Mesendoderm (in vitro differentiated cells): ENCODE data around the gene CAPZB. TPM values are rescaled to one million over a fixed set of nuclear protein-coding genes. Genes with fewer than 3 reads are reported as not detected.

Source experiments
- DNase-seq: peaks from one replicate; pipeline ENCODE4 v3.0.0; 2013
- H2AK5ac ChIP-seq: 2 replicates; pipeline ENCODE4 v1.6.1; 2013; ENCODE audit warnings: low read length, inconsistent platforms
- H2BK120ac ChIP-seq: 2 replicates; pipeline ENCODE4 v1.6.1; 2013; ENCODE audit warnings: low read depth, mild to moderate bottlenecking, low read length, moderate library complexity, mixed read lengths
- H2BK15ac ChIP-seq: replicated peaks from 2 replicates; pipeline ENCODE4 v1.6.1; 2013; ENCODE audit warnings: low read depth, mild to moderate bottlenecking, moderate library complexity
- H2BK5ac ChIP-seq: 2 replicates; pipeline ENCODE4 v1.6.1; 2013; ENCODE audit warnings: low read length, inconsistent platforms
- H3K18ac ChIP-seq: 2 replicates; pipeline ENCODE4 v1.6.1; 2013; ENCODE audit warnings: mild to moderate bottlenecking, low read length, mixed read lengths
- H3K23ac ChIP-seq: one replicate; pipeline ENCODE4 v1.6.1; 2013; ENCODE audit warnings: low read length
- H3K27ac ChIP-seq: 2 replicates; pipeline ENCODE4 v1.5.1; 2013; ENCODE audit warnings: low read depth, mild to moderate bottlenecking, inconsistent platforms, low read length, moderate library complexity
- H3K27me3 ChIP-seq: 2 replicates; pipeline ENCODE4 v1.6.1; 2013; ENCODE audit warnings: low read length, control low read depth, mild to moderate bottlenecking, inconsistent platforms; ENCODE audit not compliant: insufficient read depth, poor library complexity
- H3K36me3 ChIP-seq: 2 replicates; pipeline ENCODE4 v1.6.1; 2013; ENCODE audit warnings: low read length, inconsistent platforms; ENCODE audit not compliant: control insufficient read depth, insufficient read depth
- H3K4ac ChIP-seq: one replicate; pipeline ENCODE4 v1.6.1; 2013; ENCODE audit warnings: low read depth, mild to moderate bottlenecking, low read length, moderate library complexity
- H3K4me1 ChIP-seq: 2 replicates; pipeline ENCODE4 v1.6.1; 2013; ENCODE audit warnings: low read depth, low read length, inconsistent platforms; ENCODE audit not compliant: control insufficient read depth
- H3K4me2 ChIP-seq: 2 replicates; pipeline ENCODE4 v1.6.1; 2013; ENCODE audit warnings: low read length
- H3K4me3 ChIP-seq: 2 replicates; pipeline ENCODE4 v1.5.1; 2013; ENCODE audit warnings: mild to moderate bottlenecking, low read length
- H3K56ac ChIP-seq: one replicate; pipeline ENCODE4 v1.6.1; 2013; ENCODE audit warnings: low read length
- H3K79me1 ChIP-seq: 2 replicates; pipeline ENCODE4 v1.6.1; 2013; ENCODE audit warnings: low read length, inconsistent platforms
- H3K79me2 ChIP-seq: 2 replicates; pipeline ENCODE4 v1.6.1; 2013; ENCODE audit warnings: mild to moderate bottlenecking, low read length; ENCODE audit not compliant: control insufficient read depth, insufficient read depth
- H3K9ac ChIP-seq: 2 replicates; pipeline ENCODE4 v1.6.1; 2013; ENCODE audit warnings: low read length, inconsistent platforms
- H4K5ac ChIP-seq: one replicate; pipeline ENCODE4 v1.6.1; 2013; ENCODE audit warnings: low read length
- H4K8ac ChIP-seq: one replicate; pipeline ENCODE4 v1.6.1; 2013; ENCODE audit warnings: low read depth, mild to moderate bottlenecking, control low read depth, low read length, moderate library complexity
- WGBS: extraction: QIAGEN DNeasy Blood & Tissue Kit; methylation state at CpG from one replicate; pipeline ENCODE4 v1.1.7; 2013; ENCODE audit warnings: low lambda C conversion rate, missing lambda C conversion rate; ENCODE audit not compliant: insufficient coverage; ENCODE audit errors: extremely low coverage; 5-methylcytosine and 5-hydroxymethylcytosine counted together
- polyA plus RNA-seq, 2 experiments: library from polyadenylated mRNA; stranded (reverse); fragments of 200-250 nt; gene quantifications; one replicate each; pipeline ENCODE4 v1.2.3, GENCODE V29; 2013

The CAPZB gene
- 289 TPM for polyA plus RNA-seq (2013, experiment 1 of 2)
- 292 TPM for polyA plus RNA-seq (2013, experiment 2 of 2)

GRCh38 chr1:19485362-19486187 is at the start of gene CAPZB:
Gene CAPZB (minus strand): TSS chr1:19485539. CDS start chr1:19485438, 101 bp downstream.
- Histone ChIP-seq H3K9ac (peak within 1 kb of the TSS; percentile 99), H3K4me1 (peaks cover 18% of the 10 kb centered on the region), H3K79me2 (peaks cover 45% of the 10 kb centered on the region), H3K56ac (peak within 1 kb of the TSS; percentile 99), H2BK15ac (peak within 1 kb of the TSS; percentile 2), H3K79me1 (peaks cover 22% of the 10 kb centered on the region), H3K4me2 (peak within 1 kb of the TSS; percentile 83), H3K36me3 (no peaks in the 10 kb centered on the region), H2BK5ac (peak within 1 kb of the TSS; percentile 88), H3K4me3 (peak within 1 kb of the TSS; percentile 98), H4K5ac (no peak within 1 kb of the TSS), H4K8ac (peak within 1 kb of the TSS; percentile 88), H3K4ac (peak within 1 kb of the TSS; percentile 86), H3K27ac (peak within 1 kb of the TSS; percentile 99), H3K27me3 (no peaks in the 10 kb centered on the region), H2BK120ac (peak within 1 kb of the TSS; percentile 40), H3K18ac (peak within 1 kb of the TSS; percentile 83), H2AK5ac (peak within 1 kb of the TSS; percentile 91), H3K23ac (peak within 1 kb of the TSS; percentile 97)
- WGBS = no CpG with 5 or more reads among the region's 106 CpGs
- DNase-seq = peak; percentile 94

GRCh38 chr1:19534281-19534680 is 48.9 kb upstream of the CAPZB start:
- WGBS = no CpG with 5 or more reads among the region's 5 CpGs
- no peak overlapping the region for H3K4me2 ChIP-seq
- no peak overlapping the region for H3K4me3 ChIP-seq
- H3K4me1 ChIP-seq = no peaks in the 10 kb centered on the region
- no peak overlapping the region for H4K8ac ChIP-seq
- no peak overlapping the region for H2AK5ac ChIP-seq
- no peak overlapping the region for H3K4ac ChIP-seq
- H3K27me3 ChIP-seq = no peaks in the 10 kb centered on the region
- H4K5ac ChIP-seq = no peak overlapping the region
- no peaks in the 10 kb centered on the region for H3K79me1 ChIP-seq
- H3K36me3 ChIP-seq = no peaks in the 10 kb centered on the region
- H3K79me2 ChIP-seq = no peaks in the 10 kb centered on the region
- H2BK120ac ChIP-seq = no peak overlapping the region
- no peak overlapping the region for H3K23ac ChIP-seq
- no peak overlapping the region for H2BK5ac ChIP-seq
- no peak for DNase-seq
- no peak overlapping the region for H3K56ac ChIP-seq
- no peak overlapping the region for H3K9ac ChIP-seq
- no peak overlapping the region for H3K18ac ChIP-seq
- H3K27ac ChIP-seq = no peak overlapping the region
- H2BK15ac ChIP-seq = no peak overlapping the region

- no peak overlapping the region for H3K4me2 ChIP-seq
- no peak overlapping the region for H2BK120ac ChIP-seq
- WGBS = no CpG with 5 or more reads among the region's 7 CpGs
- H3K79me2 ChIP-seq = no peaks in the 10 kb centered on the region
- no peaks in the 10 kb centered on the region for H3K79me1 ChIP-seq
- H3K4ac ChIP-seq = no peak overlapping the region
- no peak for DNase-seq
- no peak overlapping the region for H3K56ac ChIP-seq
- H2BK15ac ChIP-seq = no peak overlapping the region
- no peak overlapping the region for H4K8ac ChIP-seq
- no peak overlapping the region for H2AK5ac ChIP-seq
- H4K5ac ChIP-seq = no peak overlapping the region
- no peaks in the 10 kb centered on the region for H3K27me3 ChIP-seq
- H3K4me1 ChIP-seq = no peaks in the 10 kb centered on the region
- no peak overlapping the region for H3K4me3 ChIP-seq
- H2BK5ac ChIP-seq = no peak overlapping the region
- H3K23ac ChIP-seq = no peak overlapping the region
- no peak overlapping the region for H3K9ac ChIP-seq
- no peak overlapping the region for H3K27ac ChIP-seq
- no peaks in the 10 kb centered on the region for H3K36me3 ChIP-seq
- H3K18ac ChIP-seq = no peak overlapping the region
These were observed 48.3 kb upstream of the CAPZB start for GRCh38 chr1:19533626-19534025.

- H2BK120ac ChIP-seq = no peak overlapping the region
- no peak overlapping the region for H2BK15ac ChIP-seq
- H3K79me1 ChIP-seq = no peaks in the 10 kb centered on the region
- H2AK5ac ChIP-seq = no peak overlapping the region
- H3K56ac ChIP-seq = no peak overlapping the region
- no peaks in the 10 kb centered on the region for H3K36me3 ChIP-seq
- no peak overlapping the region for H3K4me3 ChIP-seq
- H3K4ac ChIP-seq = no peak overlapping the region
- H4K5ac ChIP-seq = no peak overlapping the region
- no peaks in the 10 kb centered on the region for H3K4me1 ChIP-seq
- no peak overlapping the region for H3K27ac ChIP-seq
- H4K8ac ChIP-seq = no peak overlapping the region
- no peak overlapping the region for H2BK5ac ChIP-seq
- H3K79me2 ChIP-seq = no peaks in the 10 kb centered on the region
- no peaks in the 10 kb centered on the region for H3K27me3 ChIP-seq
- H3K4me2 ChIP-seq = no peak overlapping the region
- no CpG with 5 or more reads among the region's 4 CpGs for WGBS
- no peak for DNase-seq
- no peak overlapping the region for H3K18ac ChIP-seq
- no peak overlapping the region for H3K9ac ChIP-seq
- H3K23ac ChIP-seq = no peak overlapping the region
These were observed 47.2 kb upstream of the CAPZB start for GRCh38 chr1:19532519-19532918.

GRCh38 chr1:19529664-19530063 is 44.3 kb upstream of the CAPZB start:
- no peak overlapping the region for H3K27ac ChIP-seq
- H3K36me3 ChIP-seq = no peaks in the 10 kb centered on the region
- H3K27me3 ChIP-seq = no peaks in the 10 kb centered on the region
- no peak overlapping the region for H2BK120ac ChIP-seq
- H4K8ac ChIP-seq = no peak overlapping the region
- H3K79me2 ChIP-seq = no peaks in the 10 kb centered on the region
- H2AK5ac ChIP-seq = no peak overlapping the region
- H3K4me2 ChIP-seq = no peak overlapping the region
- H3K9ac ChIP-seq = no peak overlapping the region
- DNase-seq = peak; percentile 43
- WGBS = no CpG with 5 or more reads among the region's 7 CpGs
- no peak overlapping the region for H2BK5ac ChIP-seq
- no peak overlapping the region for H3K4ac ChIP-seq
- H3K23ac ChIP-seq = no peak overlapping the region
- H3K4me1 ChIP-seq = no peaks in the 10 kb centered on the region
- H3K56ac ChIP-seq = no peak overlapping the region
- no peak overlapping the region for H3K18ac ChIP-seq
- no peak overlapping the region for H2BK15ac ChIP-seq
- no peaks in the 10 kb centered on the region for H3K79me1 ChIP-seq
- H3K4me3 ChIP-seq = no peak overlapping the region
- H4K5ac ChIP-seq = no peak overlapping the region
